Glutamatergic neuron (in vitro differentiated cells): ENCODE measurements around the gene NR0B2. TPM values are rescaled to one million over a fixed set of nuclear protein-coding genes. Genes with fewer than 3 reads are reported as not detected.

Source experiments
- DNase-seq: peaks from one replicate; pipeline ENCODE4 v3.0.0; 2022
- H3K27ac Mint-ChIP-seq: one replicate; pipeline ENCODE4 v1.8.0; 2020; ENCODE audit warnings: mild to moderate bottlenecking, mixed read lengths, inconsistent platforms; ENCODE audit not compliant: unreplicated experiment
- H3K27me3 Mint-ChIP-seq: one replicate; pipeline ENCODE4 v1.8.0; 2020; ENCODE audit warnings: mild to moderate bottlenecking, moderate library complexity, mixed read lengths, inconsistent platforms; ENCODE audit not compliant: unreplicated experiment
- H3K36me3 Mint-ChIP-seq: one replicate; pipeline ENCODE4 v1.8.0; 2020; ENCODE audit warnings: mild to moderate bottlenecking, mixed read lengths, inconsistent platforms; ENCODE audit not compliant: unreplicated experiment
- H3K4me1 Mint-ChIP-seq: one replicate; pipeline ENCODE4 v1.8.0; 2020; ENCODE audit warnings: mild to moderate bottlenecking, low read depth, mixed read lengths, inconsistent platforms; ENCODE audit not compliant: unreplicated experiment
- H3K4me3 Mint-ChIP-seq: one replicate; pipeline ENCODE4 v1.8.0; 2020; ENCODE audit warnings: mild to moderate bottlenecking, mixed read lengths, inconsistent platforms; ENCODE audit not compliant: unreplicated experiment
- H3K9me3 Mint-ChIP-seq: one replicate; pipeline ENCODE4 v1.8.0; 2020; ENCODE audit warnings: mild to moderate bottlenecking, moderate library complexity, mixed read lengths, inconsistent platforms; ENCODE audit not compliant: unreplicated experiment
- total RNA-seq: library from RNA; stranded (reverse); fragmentation: NEBNext Ultra II Directional; extraction: Animal tissue kit (Norgen Biotek cat#: 25700); gene quantifications from one replicate; pipeline ENCODE4 v1.2.1, GENCODE V29; 2021; ENCODE audit not compliant: unreplicated experiment
- TF ChIP-seq, protein P1 (sequence below): fragments of 200-600 bp; sonication (generic); IDR thresholded peaks from one replicate; pipeline ENCODE4 v1.5.0; 2021; ENCODE audit not compliant: partially characterized antibody, unreplicated experiment

The NR0B2 gene
- total RNA-seq, 1 donor from 2014 or later = not detected

DNA sequence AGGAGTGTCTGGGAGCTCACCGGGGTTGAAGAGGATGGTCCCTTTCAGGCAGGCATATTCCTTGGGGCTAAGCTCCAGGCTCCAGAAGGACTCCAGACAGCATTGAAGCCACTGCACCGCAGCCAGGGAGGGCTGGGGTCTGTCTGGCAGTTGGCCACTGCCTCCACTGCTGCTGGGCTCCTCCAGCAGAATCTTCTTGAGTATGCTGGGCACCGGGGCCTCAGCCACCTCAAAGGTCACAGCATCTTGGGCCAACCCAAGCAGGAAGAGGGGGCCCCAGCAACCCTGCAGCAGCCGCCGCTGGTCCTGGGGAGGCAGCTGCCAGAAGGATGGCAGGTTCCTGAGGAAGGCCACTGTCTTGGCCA, 404 bp downstream of the NR0B2 start:
- H3K9me3 Mint-ChIP-seq = no peaks in the 10 kb centered on the region
- TF ChIP-seq, protein P1, sequence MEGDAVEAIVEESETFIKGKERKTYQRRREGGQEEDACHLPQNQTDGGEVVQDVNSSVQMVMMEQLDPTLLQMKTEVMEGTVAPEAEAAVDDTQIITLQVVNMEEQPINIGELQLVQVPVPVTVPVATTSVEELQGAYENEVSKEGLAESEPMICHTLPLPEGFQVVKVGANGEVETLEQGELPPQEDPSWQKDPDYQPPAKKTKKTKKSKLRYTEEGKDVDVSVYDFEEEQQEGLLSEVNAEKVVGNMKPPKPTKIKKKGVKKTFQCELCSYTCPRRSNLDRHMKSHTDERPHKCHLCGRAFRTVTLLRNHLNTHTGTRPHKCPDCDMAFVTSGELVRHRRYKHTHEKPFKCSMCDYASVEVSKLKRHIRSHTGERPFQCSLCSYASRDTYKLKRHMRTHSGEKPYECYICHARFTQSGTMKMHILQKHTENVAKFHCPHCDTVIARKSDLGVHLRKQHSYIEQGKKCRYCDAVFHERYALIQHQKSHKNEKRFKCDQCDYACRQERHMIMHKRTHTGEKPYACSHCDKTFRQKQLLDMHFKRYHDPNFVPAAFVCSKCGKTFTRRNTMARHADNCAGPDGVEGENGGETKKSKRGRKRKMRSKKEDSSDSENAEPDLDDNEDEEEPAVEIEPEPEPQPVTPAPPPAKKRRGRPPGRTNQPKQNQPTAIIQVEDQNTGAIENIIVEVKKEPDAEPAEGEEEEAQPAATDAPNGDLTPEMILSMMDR = no peak
- no peaks in the 10 kb centered on the region for H3K36me3 Mint-ChIP-seq
- peaks cover 4% of the 10 kb centered on the region for H3K27me3 Mint-ChIP-seq
- DNase-seq = no peak
- peaks cover 4% of the 10 kb centered on the region for H3K4me1 Mint-ChIP-seq
- no peak overlapping the region for H3K27ac Mint-ChIP-seq
- H3K4me3 Mint-ChIP-seq = no peak overlapping the region

DNA sequence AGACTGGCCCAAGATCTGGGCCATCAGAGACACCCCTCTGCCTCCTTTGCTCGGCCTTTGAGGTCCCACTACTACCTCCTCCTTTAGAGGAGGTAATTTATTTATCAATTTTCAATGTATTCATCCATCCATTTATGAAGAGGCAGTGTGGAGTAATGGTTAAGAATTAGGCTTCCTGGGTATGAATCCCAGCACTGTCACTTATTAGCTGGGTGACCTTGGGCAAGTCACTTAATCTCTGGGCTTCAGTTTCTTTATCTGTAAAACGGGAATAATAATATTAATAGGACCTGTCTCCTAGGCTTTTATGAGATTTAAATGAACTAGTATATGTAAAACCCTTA, 1.7 kb downstream of the NR0B2 start:
- TF ChIP-seq, protein P1 = no peak
- H3K36me3 Mint-ChIP-seq = no peaks in the 10 kb centered on the region
- H3K27ac Mint-ChIP-seq = no peak overlapping the region
- H3K9me3 Mint-ChIP-seq = no peaks in the 10 kb centered on the region
- DNase-seq = no peak
- no peak overlapping the region for H3K4me3 Mint-ChIP-seq
- H3K4me1 Mint-ChIP-seq = peaks cover 7% of the 10 kb centered on the region
- peaks cover 4% of the 10 kb centered on the region for H3K27me3 Mint-ChIP-seq

DNA sequence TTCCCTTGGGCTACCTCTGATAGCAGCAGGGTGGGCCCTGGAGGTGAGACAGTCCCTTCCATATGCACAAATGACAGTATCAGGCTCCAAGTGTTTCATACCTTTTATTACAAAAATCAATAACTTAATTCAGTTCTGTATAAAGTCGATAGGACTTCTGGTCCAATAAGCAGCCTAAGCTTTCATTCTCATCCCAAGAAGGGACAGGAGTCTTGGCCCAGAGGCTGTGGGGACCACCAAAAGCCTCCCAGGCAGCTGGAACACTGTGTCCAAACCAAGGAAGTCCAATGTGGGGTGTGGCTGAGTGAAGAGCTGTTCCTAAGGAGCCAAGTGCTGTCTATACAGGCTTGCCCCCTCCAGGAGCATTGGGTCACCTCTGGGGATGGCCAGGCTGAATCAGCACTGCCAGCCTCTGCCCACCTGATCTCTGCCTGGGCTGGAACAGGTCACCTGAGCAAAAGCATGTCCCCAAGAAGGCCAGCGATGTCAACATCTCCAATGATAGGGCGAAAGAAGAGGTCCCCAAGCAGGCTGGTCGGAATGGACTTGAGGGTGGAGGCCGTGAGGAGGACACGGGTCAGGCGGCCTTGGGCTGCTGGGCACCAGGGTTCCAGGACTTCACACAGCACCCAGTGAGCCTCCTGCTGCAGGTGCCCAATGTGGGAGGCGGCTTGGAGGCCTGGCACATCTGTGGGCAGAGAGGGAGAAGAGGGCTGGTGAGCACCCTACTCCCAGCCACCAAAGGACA, 2.2 kb downstream of the NR0B2 start:
- Mint-ChIP-seq H3K9me3 (no peaks in the 10 kb centered on the region), H3K4me1 (peaks cover 10% of the 10 kb centered on the region), H3K27ac (no peak overlapping the region), H3K36me3 (no peaks in the 10 kb centered on the region), H3K4me3 (no peak overlapping the region), H3K27me3 (peaks cover 4% of the 10 kb centered on the region)
- DNase-seq = no peak
- TF ChIP-seq, protein P1 = no peak

DNA sequence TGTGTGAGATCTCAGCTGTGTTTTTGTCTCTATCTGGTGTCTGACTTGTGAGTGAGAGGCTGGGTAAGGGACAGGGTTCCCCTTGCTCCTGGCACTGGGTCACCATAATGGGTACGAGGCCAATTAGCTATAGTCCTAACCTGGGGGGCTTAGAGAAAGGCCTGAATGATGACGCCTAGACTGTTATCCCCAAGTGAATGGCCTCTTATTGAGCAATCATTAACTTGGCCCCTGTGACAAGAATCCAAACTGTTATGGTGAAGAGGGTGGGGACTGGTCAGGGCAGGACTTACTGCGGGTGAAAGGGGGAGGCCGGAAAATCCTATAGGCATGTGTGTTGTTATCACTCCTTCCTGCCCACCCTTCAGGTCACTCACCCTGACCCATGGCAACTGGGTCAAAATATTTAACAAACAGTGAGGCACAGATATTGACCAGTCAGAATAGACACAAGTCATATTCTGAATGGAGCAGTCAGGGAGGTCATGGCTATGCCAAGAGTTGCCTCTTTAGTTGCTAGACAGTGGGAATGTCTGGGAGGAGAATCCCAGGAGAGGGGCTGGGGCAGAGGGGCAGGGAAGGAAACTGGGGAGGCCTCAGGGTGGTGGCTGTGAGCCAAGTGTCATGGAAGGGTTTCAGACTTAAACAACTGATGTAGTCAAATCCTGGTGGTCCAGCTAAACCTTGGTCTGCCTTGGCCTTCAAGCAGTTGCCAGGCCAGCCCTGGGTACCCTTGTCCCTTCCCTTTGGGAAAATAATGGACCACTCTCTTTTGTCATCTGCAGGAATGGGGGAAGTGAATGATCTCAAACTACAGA, 3.2 kb downstream of the NR0B2 start:
- H3K4me1 Mint-ChIP-seq = peaks cover 10% of the 10 kb centered on the region
- no peaks in the 10 kb centered on the region for H3K9me3 Mint-ChIP-seq
- peaks cover 4% of the 10 kb centered on the region for H3K27me3 Mint-ChIP-seq
- H3K36me3 Mint-ChIP-seq = no peaks in the 10 kb centered on the region
- no peak overlapping the region for H3K4me3 Mint-ChIP-seq
- H3K27ac Mint-ChIP-seq = no peak overlapping the region
- no peak for DNase-seq
- TF ChIP-seq, protein P1 = no peak

DNA sequence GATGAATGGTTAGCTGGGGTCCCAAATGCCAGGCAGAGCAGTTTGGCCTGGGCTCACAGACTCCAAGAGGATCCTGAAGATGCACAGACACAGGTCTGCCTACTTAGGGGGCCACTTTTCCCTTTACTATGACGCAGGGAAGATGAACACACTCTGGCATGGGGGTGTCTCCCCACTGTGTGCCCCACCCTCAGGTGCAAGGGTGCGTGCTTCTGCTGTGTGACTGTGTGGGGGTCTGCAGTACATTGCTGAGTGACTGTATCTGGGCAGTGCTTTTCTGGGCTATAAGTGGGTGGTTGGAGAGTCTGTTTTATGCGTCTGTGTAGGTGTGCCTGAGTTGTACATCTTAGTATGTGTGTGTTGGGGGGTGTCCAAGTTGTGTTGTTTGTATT, 3.8 kb downstream of the NR0B2 start:
- Mint-ChIP-seq H3K4me3 (no peak overlapping the region), H3K4me1 (peaks cover 10% of the 10 kb centered on the region), H3K27me3 (peaks cover 4% of the 10 kb centered on the region), H3K9me3 (no peaks in the 10 kb centered on the region), H3K36me3 (no peaks in the 10 kb centered on the region), H3K27ac (no peak overlapping the region)
- TF ChIP-seq, protein P1 = no peak
- DNase-seq = no peak
